Activated T-cell treated with anti-CD3 and anti-CD28 coated beads, Interleukin-2, amount 50 U/mL, for 24 hours (primary cell): Measurements from ENCODE around the gene SSBP1.
"Not testable (repeated sequence)": the region's sequence is repeated elsewhere in the genome, so short reads cannot be mapped to it uniquely, and the experiment has no call there.

Experiments used
- DNase-seq: peaks from one replicate; pipeline ENCODE4 v3.0.0-alpha.2; 2020
- H3K27ac Mint-ChIP-seq: 2 replicates; pipeline ENCODE4 v1.8.0; 2020; ENCODE audit warnings: mild to moderate bottlenecking, mixed read lengths
- H3K27me3 Mint-ChIP-seq: 2 replicates; pipeline ENCODE4 v1.8.0; 2020; ENCODE audit warnings: mixed read lengths
- H3K36me3 Mint-ChIP-seq: 2 replicates; pipeline ENCODE4 v1.8.0; 2020; ENCODE audit warnings: low read depth, mixed read lengths
- H3K4me1 Mint-ChIP-seq: 2 replicates; pipeline ENCODE4 v1.8.0; 2020; ENCODE audit warnings: low read depth, mixed read lengths
- H3K4me3 Mint-ChIP-seq: 2 replicates; pipeline ENCODE4 v1.8.0; 2020; ENCODE audit warnings: mild to moderate bottlenecking, moderate library complexity, mixed read lengths
- H3K9me3 Mint-ChIP-seq: 2 replicates; pipeline ENCODE4 v1.8.0; 2020; ENCODE audit warnings: mixed read lengths

The SSBP1 gene

GRCh38 chr7:141737836-141738591, at the start of gene SSBP1:
TSS of gene SSBP1 (plus strand) at chr7:141738358. CDS start at chr7:141739167, 809 bp downstream.
- H3K4me3 Mint-ChIP-seq: peak within 1 kb of the TSS; percentile 99
- H3K9me3 Mint-ChIP-seq: no peaks in the 10 kb centered on the region
- peaks cover 42% of the 10 kb centered on the region for H3K4me1 Mint-ChIP-seq
- H3K27ac Mint-ChIP-seq: peak within 1 kb of the TSS; percentile 99
- H3K27me3 Mint-ChIP-seq: no peaks in the 10 kb centered on the region
- H3K36me3 Mint-ChIP-seq: peaks cover 54% of the 10 kb centered on the region
- DNase-seq: peak; percentile 92

GRCh38 chr7:141689072-141689825, 48.9 kb upstream of the SSBP1 start:
- DNase-seq, H3K9me3 Mint-ChIP-seq, H3K4me3 Mint-ChIP-seq, H3K27me3 Mint-ChIP-seq, H3K27ac Mint-ChIP-seq: not testable (repeated sequence)
- Mint-ChIP-seq H3K4me1 (peaks cover 17% of the 10 kb centered on the region), H3K36me3 (peaks cover 33% of the 10 kb centered on the region)

GRCh38 chr7:141691540-141691939, 46.6 kb upstream of the SSBP1 start:
- H3K4me1 Mint-ChIP-seq: peaks cover 35% of the 10 kb centered on the region
- no peak overlapping the region for H3K27ac Mint-ChIP-seq
- H3K4me3 Mint-ChIP-seq: no peak overlapping the region
- H3K27me3 Mint-ChIP-seq: no peaks in the 10 kb centered on the region
- DNase-seq: no peak
- no peaks in the 10 kb centered on the region for H3K9me3 Mint-ChIP-seq
- H3K36me3 Mint-ChIP-seq: peaks cover 26% of the 10 kb centered on the region

- Mint-ChIP-seq H3K36me3 (peaks cover 23% of the 10 kb centered on the region), H3K9me3 (no peaks in the 10 kb centered on the region), H3K4me3 (no peak overlapping the region), H3K27ac (no peak overlapping the region), H3K27me3 (no peaks in the 10 kb centered on the region), H3K4me1 (peaks cover 37% of the 10 kb centered on the region)
- DNase-seq: no peak
Measured at GRCh38 chr7:141691961-141692360, 46.2 kb upstream of the SSBP1 start.

GRCh38 chr7:141693082-141693481, 45.1 kb upstream of the SSBP1 start:
- Mint-ChIP-seq H3K36me3 (peaks cover 21% of the 10 kb centered on the region), H3K9me3 (no peaks in the 10 kb centered on the region), H3K4me1 (peaks cover 47% of the 10 kb centered on the region), H3K27me3 (no peaks in the 10 kb centered on the region), H3K4me3 (no peak overlapping the region), H3K27ac (no peak overlapping the region)
- no peak for DNase-seq

- Mint-ChIP-seq H3K36me3 (peaks cover 12% of the 10 kb centered on the region), H3K4me3 (no peak overlapping the region), H3K4me1 (peaks cover 71% of the 10 kb centered on the region), H3K27ac (no peak overlapping the region), H3K9me3 (no peaks in the 10 kb centered on the region), H3K27me3 (no peaks in the 10 kb centered on the region)
- DNase-seq: no peak
Measured at GRCh38 chr7:141695803-141696289, 42.3 kb upstream of the SSBP1 start.

- Mint-ChIP-seq H3K27ac (no peak overlapping the region), H3K27me3 (no peaks in the 10 kb centered on the region), H3K9me3 (no peaks in the 10 kb centered on the region), H3K4me1 (peaks cover 74% of the 10 kb centered on the region), H3K4me3 (no peak overlapping the region), H3K36me3 (peaks cover 12% of the 10 kb centered on the region)
- DNase-seq: no peak
Measured at GRCh38 chr7:141696348-141696747, 41.8 kb upstream of the SSBP1 start.

GRCh38 chr7:141697211-141697871, 40.8 kb upstream of the SSBP1 start:
- peaks cover 72% of the 10 kb centered on the region for H3K4me1 Mint-ChIP-seq
- peaks cover 12% of the 10 kb centered on the region for H3K36me3 Mint-ChIP-seq
- H3K27me3 Mint-ChIP-seq: no peaks in the 10 kb centered on the region
- no peaks in the 10 kb centered on the region for H3K9me3 Mint-ChIP-seq
- no peak for DNase-seq
- peak overlapping the region; percentile 10 for H3K27ac Mint-ChIP-seq
- H3K4me3 Mint-ChIP-seq: no peak overlapping the region

GRCh38 chr7:141698247-141699015, 39.7 kb upstream of the SSBP1 start:
- Mint-ChIP-seq H3K27me3 (no peaks in the 10 kb centered on the region), H3K36me3 (peaks cover 10% of the 10 kb centered on the region), H3K4me1 (peaks cover 69% of the 10 kb centered on the region), H3K9me3 (no peaks in the 10 kb centered on the region), H3K4me3 (no peak overlapping the region), H3K27ac (no peak overlapping the region)
- no peak for DNase-seq

GRCh38 chr7:141699860-141700259, 38.3 kb upstream of the SSBP1 start:
- Mint-ChIP-seq H3K4me1 (peaks cover 61% of the 10 kb centered on the region), H3K27me3 (no peaks in the 10 kb centered on the region), H3K9me3 (no peaks in the 10 kb centered on the region), H3K27ac (no peak overlapping the region), H3K4me3 (peak overlapping the region; percentile 83), H3K36me3 (peaks cover 5% of the 10 kb centered on the region)
- DNase-seq: no peak

- Mint-ChIP-seq H3K4me3 (peak overlapping the region; percentile 83), H3K27ac (peak overlapping the region; percentile 12), H3K4me1 (peaks cover 57% of the 10 kb centered on the region)
Measured at GRCh38 chr7:141700296-141700847, 37.8 kb upstream of the SSBP1 start.

GRCh38 chr7:141700848-141701371, 37.2 kb upstream of the SSBP1 start:
- no peaks in the 10 kb centered on the region for H3K36me3 Mint-ChIP-seq
- peak; percentile 45 for DNase-seq
- no peaks in the 10 kb centered on the region for H3K27me3 Mint-ChIP-seq
- peak overlapping the region; percentile 83 for H3K4me3 Mint-ChIP-seq
- H3K9me3 Mint-ChIP-seq: no peaks in the 10 kb centered on the region
- H3K27ac Mint-ChIP-seq: peak overlapping the region; percentile 77
- peaks cover 53% of the 10 kb centered on the region for H3K4me1 Mint-ChIP-seq

More at GRCh38 chr7:141700296-141700847, 37.8 kb upstream of the SSBP1 start:
- Mint-ChIP-seq H3K9me3 (no peaks in the 10 kb centered on the region), H3K27me3 (no peaks in the 10 kb centered on the region), H3K36me3 (peaks cover 2% of the 10 kb centered on the region)
- DNase-seq: no peak

- Mint-ChIP-seq H3K4me1 (peaks cover 49% of the 10 kb centered on the region), H3K4me3 (peak overlapping the region; percentile 83), H3K27ac (peak overlapping the region; percentile 63), H3K27me3 (no peaks in the 10 kb centered on the region), H3K9me3 (no peaks in the 10 kb centered on the region), H3K36me3 (no peaks in the 10 kb centered on the region)
- DNase-seq: peak; percentile 79
Measured at GRCh38 chr7:141701489-141702046, 36.6 kb upstream of the SSBP1 start.
